HG03103 (cell line): ENCODE data around the gene TENT4B.

Source experiments
- ATAC-seq: cut with Tn5 transposase; IDR thresholded peaks from one replicate; pipeline ENCODE4 v1.9.1; 2021; ENCODE audit warnings: low read depth; ENCODE audit not compliant: unreplicated experiment

The TENT4B gene

DNA sequence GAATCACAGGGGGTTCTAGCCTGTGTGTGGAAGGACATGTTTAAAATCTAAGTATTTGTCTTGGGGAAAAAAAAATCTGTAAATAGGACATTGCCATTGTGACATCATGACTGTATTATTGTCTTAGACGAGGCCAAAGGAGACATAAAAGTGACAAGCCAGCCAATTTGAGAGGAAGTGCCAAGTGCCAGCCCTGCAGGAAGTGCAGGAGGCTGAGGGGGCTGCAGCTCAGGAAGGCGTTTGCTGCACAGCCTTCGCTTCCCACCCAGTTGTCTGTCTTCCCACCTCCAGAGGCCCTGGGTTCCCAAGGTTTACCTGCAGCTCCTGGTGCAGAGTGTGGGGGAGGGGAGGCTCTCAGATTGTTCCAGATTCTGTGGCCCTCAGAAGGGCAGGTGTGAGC, 114.5 kb downstream of the TENT4B start:
- ATAC-seq = no peak

DNA sequence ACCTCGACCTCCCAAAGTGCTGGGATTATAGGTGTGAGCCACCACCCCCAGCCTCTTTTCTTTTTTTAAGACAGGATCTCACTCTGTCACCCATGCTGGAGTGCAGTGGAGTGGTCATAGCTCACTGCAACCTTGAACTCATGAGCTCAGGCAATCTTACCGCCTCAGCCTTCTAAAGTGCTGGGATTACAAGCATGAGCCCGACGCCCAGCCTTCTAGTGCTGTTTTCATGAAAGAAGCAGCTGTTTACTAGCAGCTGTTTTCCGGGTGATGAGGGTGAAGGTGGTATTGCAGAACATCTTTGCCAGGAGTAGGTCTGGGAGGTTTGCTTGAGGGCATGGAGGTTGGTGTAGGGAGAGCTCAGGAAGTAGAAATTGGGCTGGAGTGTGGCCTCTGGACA, 115.2 kb downstream of the TENT4B start:
- no peak for ATAC-seq

DNA sequence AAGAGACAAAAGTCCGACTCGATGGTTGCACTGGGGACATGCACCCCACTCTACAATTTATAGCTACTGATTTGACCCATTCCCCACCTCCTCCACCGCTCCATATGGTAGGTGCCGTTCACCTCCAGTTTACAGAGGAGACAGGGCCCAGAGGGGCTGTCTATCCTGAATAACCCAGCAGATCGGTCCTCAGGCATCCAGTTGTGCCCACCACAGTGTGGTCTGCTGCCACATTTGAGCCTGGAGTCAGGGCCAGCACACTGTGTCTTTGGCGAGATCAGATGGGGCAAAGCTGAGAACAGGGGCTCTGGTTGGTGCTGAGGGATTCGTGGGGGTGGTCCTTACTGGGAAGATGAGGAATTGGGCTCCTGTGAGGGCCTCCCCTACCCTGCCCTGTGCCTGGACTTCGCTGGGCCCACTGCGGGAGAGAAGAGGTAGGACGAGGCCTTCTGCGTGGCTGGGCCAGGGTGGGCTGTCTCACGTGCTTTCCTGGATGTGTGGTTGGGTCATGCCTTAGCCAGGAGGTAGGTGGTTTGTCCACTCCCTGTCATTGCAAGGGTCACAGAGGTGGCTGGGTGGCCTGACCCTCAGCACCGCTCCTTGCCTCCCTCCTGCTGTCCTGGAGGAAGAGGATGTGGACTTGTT, 116.1 kb downstream of the TENT4B start:
- no peak for ATAC-seq

DNA sequence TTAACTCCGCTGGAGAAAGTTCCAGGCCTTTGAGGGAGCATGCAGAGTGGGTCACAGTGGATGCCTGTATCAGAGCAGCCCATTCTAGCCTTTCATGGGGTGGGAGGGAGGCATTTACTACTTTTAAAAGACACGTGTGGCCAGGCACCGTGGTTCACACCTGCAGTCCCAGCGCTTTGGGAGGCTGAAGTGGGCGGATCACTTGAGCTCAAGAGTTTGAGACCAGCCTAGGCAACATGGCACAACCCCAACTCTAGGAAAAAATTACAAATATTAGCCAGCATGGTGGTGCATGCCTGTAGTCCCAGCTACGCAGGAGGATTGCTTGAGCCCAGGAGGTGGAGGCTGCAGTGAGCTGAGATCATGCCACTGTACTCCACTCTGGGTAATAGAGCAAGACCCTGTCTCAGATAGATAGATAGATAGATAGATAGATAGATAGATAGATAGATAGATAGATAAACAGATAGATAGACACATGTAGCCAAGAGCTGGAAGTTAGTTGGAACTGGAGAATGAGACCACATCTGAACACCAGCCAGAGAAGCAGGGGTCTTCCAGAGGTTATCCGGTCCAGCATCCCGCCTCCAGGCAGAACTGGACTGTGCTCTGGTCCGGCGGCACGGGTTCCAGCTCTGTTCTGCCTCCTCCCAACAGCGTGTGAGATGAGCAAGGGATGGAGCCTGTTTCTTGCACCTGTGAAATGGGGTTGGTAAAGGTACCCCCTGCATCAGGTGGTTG, 116.8 kb downstream of the TENT4B start:
- ATAC-seq = no peak

DNA sequence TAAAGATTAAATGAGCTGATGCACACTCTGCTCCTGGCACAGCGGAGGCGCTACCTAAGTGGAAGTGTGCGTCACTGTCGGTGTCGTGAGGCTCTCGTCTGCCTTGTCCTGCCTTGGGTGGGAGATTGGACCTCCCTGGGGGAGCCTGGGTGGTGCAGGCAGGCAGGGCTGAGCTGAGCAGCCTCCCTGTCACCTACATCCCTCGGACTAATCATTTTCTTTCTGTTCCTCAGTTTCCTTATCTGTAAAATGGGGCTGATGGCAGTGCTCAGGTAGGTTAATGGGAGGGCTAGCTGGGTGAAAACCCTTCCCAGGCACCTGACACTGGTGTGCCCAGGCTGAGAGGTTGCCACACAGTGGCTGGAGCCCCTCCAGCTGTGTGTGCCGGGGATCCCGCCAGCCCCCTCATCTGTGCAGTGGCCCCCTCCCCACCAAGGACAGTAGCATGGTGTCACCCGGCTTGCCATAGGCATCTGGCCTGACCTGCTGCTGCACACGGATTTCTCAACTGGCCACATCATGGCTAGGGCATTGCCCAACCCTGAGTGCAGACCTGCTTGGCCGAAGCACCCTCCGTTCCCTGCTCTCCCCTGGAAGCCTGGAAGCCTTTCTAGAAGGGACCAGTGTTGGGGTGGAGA, 117.5 kb downstream of the TENT4B start:
- ATAC-seq = no peak

DNA sequence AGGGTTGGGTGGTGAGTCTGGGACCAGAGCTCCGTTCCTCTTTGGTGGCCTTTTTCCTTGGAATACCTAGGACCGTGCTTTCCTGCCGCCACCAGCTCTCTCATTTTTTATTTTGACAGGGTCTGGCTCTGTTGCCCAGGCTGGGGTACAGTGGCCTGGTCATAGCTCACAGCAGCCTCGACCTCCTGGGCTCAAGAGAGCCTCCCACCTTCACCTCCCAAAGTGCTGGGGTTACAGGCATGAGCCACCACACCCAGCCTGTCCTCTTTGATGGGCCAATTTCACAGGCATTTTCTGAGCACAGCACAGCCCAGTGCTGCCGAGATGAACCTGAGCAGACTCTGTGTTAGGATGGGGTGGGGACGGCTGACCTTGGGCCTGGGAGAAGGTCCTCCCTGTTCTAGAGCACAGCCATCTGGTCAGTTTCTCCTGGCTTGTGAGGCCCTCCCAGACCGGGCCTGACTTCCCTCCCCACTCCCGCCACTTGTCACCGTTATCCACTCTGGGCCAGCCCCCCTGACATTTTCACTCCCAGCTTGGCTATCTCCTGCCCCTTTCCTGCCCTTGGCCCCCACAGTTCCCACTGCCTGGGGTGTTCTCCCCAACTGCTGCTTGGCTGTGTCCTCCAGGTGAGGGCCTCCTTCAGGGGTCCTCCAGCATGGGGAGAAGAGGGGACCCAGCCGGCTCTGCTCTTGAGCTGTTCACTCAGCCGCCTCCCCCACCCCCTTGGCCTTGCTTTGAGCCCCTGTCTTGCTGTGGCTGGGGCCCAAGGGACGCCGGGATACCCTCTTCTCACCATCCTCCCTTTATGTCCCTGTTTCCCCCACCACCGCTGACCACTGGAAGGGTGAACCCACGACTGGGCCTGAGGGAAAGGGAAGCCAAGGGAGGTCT, 118.3 kb downstream of the TENT4B start:
- ATAC-seq = no peak

DNA sequence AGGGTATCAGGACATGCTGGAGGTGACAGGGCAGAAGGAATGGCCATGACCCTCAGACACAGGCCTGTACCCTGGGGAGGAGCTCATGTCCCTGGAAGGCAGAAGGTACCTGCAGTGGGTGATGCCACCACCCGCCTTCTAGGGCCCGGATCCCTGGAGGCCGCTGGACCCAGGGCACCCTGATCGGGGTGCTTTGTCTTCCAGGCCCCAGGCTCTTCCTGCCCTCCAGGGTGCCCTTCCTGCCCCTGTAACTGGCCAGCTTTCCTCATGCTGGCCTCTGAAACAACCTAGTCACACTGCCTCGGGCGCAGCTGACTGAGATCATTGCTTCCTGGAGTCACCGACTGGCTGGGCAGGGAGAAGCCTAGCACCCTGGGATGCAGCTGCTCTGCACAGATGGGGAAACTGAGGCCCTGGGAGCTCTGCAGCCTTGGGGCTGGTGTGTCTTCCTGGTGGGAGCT, 119.0 kb downstream of the TENT4B start:
- ATAC-seq = no peak

DNA sequence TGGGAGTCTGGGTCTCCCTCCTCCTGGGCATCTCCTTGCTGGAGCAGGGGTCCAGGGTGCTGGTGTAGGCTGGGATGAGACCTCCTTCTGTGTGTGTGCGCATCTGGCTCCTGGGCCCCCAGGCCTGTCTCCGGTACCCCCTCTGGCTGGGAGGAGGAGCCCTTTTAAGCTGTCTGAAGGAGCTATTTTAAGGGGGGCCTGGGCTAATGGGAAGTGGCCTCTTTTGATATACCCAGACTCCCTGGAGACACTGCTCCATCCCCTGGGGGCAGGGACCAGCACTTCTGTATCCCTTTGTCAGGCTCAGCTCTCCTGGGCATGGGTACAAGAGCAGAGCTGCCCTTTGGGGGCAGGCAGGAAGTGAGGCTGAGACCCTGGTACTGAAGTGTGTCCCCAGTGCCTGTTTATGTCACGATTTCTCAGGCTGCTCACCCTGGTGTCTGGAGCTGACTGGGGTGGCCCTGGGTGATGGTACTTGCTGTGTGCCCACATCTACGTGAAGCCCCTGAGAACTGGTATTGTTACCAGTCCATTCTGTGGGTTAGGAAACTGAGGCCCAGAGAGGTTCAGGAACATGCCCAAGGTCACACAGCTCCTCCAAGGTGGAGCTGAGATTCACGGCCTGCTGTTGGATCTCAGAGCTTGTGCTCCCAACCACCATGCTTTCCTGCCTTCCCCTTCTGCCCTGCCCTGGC, 119.7 kb downstream of the TENT4B start:
- ATAC-seq = no peak

DNA sequence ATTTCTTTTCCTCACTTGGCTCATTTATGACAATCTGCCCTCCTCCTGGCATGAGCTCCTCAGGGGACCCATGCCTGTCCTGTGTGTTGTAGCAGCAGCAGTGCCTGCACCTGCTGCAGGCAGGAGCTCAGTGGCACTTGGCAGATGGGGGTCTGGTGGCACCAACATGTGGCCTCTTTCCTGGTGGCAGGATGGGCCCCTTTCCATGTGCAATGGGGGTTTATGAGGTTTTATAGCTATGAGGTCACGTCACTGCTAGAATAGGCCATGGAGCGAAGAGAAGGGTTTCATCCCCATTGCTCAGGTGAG, 120.2 kb downstream of the TENT4B start:
- ATAC-seq = no peak

DNA sequence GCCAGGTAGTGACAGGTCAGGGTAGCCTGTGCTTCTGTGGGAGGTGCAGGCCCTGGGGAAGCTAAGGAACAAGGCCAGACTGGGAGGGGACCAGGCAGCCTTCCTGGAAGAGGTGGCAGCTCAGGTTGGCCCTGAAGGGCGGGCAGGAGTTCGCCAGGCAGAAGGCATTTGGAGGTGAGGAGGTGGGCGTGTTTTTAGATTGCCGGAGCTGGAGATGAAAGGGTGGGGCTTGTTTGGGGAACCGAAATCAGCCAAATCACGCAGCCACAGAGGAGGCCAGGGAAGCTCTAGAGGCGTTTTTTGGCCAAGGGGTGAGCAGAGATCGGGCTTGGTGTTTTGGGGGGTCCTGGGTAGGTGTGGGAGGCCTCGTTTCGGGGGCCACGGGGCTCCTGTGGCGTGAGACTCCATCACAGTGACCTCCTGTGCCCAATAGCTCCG, 120.8 kb downstream of the TENT4B start:
- peak; percentile 75 for ATAC-seq

DNA sequence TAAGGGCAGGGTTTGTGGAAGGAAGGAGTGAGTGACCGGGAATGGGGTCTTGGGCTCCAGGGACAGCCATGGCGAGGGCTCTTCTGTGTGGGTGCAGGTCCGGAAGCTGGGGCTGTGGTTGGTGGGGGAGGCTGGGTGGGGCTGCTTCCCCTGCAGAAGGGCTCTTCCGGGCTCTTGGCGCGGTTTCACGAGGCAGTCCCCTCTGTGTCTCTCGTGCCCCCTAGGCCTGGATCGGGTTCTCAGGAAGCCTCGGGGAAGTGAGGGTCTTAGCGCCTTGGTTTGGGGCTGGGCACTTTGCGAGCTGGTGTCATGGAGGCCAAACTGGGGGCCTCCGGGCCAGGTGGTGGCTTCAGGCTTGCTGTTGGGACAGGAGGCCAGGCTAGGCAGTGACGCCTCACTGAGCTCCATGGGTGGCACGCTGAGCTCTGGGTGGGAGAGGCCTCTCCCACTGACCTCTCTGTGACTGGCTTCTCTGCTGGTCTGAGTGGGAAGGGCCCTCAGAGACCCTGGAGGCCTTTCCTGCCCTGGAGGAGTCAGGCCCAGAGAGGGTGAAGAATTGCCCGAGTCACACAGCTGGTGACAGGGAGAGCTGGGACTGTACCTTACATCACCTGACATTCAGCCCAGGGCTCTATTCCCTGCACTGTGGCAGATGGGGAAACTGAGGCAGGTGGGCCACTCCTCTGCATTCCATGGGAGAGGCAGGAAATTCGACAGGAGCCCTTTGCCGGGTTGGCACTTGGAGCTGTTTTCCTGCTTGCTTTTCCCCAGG, 121.4 kb downstream of the TENT4B start:
- peak; percentile 35 for ATAC-seq

DNA sequence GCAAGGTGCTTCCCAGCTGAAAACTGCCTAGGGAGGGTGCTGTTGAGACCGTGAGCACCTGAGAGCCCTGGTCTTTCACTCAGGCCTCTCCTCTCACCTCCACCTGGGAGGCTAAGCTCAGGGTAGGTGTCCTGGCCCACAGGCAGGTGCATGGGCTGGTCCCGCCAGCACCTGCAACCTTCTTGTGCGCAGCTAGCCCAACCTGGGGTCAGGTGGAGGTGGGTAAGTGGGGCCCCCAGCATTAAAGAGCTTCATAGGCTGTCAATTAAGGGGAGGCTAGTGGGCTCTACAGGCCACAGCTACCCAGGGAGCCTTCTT, 122.0 kb downstream of the TENT4B start:
- ATAC-seq = no peak

DNA sequence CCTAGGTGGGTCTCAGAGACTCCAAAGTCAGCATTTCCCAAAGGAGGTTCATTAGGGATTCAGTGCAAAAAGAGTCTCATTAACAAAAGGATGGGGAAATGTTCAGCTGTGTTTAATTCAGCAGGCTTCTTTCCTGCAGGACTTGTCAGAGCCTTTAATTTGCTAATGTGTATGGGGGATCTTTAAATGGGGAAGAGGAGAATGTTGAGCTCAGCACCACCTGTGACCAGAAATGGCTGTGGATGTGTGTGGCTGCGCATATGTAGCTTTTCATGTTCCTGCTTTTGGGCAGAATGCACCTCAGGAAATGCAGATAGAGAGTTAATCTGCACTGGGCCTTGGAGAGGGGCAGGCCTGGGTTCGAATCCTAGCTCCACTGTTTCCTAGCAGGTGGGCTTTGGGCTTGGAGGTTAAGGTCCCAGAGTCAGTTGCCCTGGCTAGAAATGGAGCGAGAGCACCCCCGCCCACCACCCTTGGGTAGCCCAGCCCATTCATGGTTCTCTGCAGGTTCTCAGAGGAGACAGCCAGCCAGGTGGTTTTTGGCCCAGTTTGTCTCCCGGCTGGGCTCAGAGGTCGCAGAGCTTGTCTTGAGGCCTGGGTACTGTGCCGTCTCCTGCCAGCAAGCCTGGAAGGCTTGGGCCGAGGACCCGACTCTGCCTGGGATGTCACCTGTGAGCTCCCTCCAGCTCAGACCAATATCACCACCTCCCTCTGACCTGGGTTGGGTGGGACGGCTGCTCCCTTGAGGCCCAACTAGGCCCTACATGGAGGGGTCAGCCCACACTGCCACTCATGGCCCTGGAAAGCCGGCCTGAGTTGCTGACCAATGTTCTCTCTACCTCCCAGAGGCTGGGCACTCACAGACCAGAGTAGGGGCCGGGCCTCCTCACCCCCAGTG, 122.6 kb downstream of the TENT4B start:
- ATAC-seq = no peak

DNA sequence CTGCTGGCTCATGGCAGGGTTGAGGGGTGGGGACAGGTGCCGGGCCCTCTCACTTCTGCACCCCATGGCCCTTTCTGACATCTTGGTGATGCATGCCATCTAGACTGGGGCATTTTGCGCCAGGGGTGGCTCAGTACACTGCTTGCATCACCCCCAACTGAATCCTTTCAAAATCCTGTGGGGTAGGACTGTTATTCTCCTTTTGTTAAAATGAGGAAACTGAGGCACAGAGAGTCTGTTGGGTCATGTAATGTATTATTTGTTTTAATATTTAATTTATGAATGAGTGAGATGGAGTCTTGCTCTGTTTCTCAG, 123.2 kb downstream of the TENT4B start:
- no peak for ATAC-seq

DNA sequence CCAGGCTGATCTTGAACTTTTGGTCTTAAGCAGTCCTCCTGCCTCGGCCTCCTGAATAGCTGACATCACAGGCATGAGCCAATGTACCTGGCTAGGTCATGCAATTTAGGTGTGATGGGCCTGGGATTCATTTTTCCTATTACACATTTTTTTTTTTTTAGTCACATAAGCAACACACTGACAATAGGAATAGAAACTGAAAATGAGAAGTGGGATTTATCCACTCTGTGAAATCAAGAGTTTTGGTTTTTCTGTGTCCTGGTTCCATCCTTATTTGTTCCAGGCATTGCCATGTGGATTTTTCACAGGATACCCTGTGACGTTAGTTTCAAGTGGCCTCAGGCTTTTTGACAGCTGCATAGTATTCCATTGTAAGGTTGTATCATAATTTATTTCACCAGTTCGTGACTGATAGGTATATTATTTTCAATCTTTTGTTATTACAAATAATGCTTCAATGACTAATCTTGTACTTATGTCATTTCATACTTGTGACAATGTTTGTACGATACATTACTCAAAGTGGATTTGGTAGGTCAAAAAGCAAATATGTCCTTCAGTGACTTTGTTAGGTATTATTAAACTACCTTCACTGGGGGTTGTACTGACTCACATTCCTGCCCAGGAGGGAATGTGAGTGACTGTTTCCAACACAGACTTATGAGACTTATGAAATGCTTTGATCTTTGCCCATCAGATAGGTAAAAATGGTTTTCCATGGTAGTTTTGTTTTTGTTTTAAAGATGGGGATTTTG, 123.9 kb downstream of the TENT4B start:
- no peak for ATAC-seq

DNA sequence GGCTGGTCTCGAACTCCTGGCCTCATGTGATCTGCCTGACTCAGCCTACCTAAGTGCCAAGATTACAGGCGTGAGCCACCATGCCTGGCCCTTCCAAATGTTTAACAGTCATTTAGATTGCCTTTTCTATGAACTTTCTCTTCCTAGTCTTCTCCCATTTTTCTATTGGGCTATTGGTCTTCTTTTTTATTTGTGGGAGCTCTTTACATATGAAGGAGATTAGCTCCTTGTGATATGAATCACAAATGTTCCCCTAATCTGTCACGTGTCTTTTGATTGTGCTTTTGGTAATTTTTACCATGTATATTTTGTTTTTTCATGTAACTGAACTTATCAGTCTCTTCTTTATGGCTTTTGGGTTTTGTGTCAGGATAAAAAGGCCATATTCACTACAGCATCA, 125.1 kb downstream of the TENT4B start:
- no peak for ATAC-seq

DNA sequence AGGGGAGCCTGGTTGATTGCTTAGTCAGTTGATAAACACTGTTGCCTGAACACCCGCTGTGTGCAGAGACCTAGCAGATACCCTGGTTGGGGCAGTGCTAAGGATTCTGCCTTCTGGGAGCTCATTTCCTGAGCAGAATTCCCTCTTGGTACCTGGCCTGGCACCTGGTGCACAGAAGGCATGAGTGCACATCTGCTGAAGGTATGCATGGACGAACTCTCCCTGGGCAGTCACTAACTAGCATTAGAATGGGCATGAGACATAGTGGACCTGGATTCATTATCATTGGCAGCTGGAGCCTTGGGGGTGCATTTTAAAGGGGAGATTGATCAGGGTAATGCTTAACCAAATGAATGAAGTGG, 126.4 kb downstream of the TENT4B start:
- ATAC-seq = no peak

DNA sequence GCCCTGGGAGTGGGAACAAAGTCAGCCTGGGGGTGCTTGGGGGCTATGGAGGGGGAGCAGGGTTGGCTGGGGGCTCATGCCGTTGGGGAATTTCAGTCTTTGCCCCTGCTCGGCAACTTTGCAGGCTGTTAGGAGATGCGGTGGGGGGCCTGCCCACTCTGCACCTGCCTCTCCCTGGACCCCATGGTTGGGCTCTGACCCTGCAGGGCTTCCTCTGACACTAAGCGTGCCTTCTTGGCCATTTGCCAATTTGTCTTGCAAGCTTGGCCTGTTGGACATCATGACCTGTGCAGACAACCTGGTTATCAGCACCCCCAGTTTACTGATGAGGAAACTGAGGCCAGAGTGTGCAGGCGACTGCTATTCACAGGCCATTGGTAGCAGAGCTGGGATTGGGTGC, 127.8 kb downstream of the TENT4B start:
- no peak for ATAC-seq
